Adrenal gland (tissue), 12 donors: ENCODE results near the gene BARD1. TPM values are rescaled to one million over a fixed set of nuclear protein-coding genes. Genes with fewer than 3 reads are reported as not detected.

ENCODE experiments used
- DNase-seq, 7 donors: peaks; one replicate each; pipeline ENCODE4 v3.0.0-alpha.2; 2019 to 2020
- H3K27ac ChIP-seq, 5 donors: fragments of 200-600 bp; sonication (generic) in 4 of 5; 1 replicate in 3 of 5; 2 replicates in 2 of 5; pipeline versions ENCODE4 v1.5.1 to v1.8.0; 2016 to 2020; ENCODE audit warnings: mild to moderate bottlenecking in 1 of 5
- H3K27me3 ChIP-seq: fragments of 200-600 bp; 2 replicates; pipeline ENCODE4 v1.8.0; 2021
- H3K36me3 ChIP-seq, 2 donors: fragments of 200-600 bp; replicated peaks in 1 of 2; 1 replicate in 1 of 2; 2 replicates in 1 of 2; pipeline versions ENCODE4 v1.5.1 to v1.8.0; 2018 to 2022
- H3K4me1 ChIP-seq, 2 donors: fragments of 200-600 bp; replicated peaks in 1 of 2; 1 replicate in 1 of 2; 2 replicates in 1 of 2; pipeline versions ENCODE4 v1.5.1 to v1.8.0; 2018 to 2021
- H3K4me3 ChIP-seq, 4 donors: fragments of 200-600 bp; sonication (generic) in 3 of 4; one replicate each; pipeline ENCODE4 v1.5.1; 2016 to 2018
- H3K9me3 ChIP-seq, 3 donors: fragments of 200-600 bp; sonication (generic) in 1 of 3; replicated peaks in 1 of 3; 1 replicate in 2 of 3; 2 replicates in 1 of 3; pipeline versions ENCODE4 v1.5.1 to v1.8.0; 2016 to 2021
- POLR2A ChIP-seq, 2 donors: fragments of 450-650 bp; IDR thresholded peaks; one replicate each; pipeline ENCODE4 v1.6.1; 2017; ENCODE audit warnings: antibody characterized with exemption in 2 of 2, mild to moderate bottlenecking in 2 of 2, moderate library complexity in 1 of 2
- WGBS, 4 donors: extraction: QIAGEN DNeasy Blood & Tissue Kit in 2 of 4; methylation state at CpG; one replicate each; pipeline versions ENCODE4 v1.1.5 to v1.1.7; 2013 to 2017; 5-methylcytosine and 5-hydroxymethylcytosine counted together
- intact Hi-C, 2 donors: fragments of 100-400 bp; cut with DNase I; formaldehyde crosslinking; loops; one replicate each; pipeline versions ENCODE4 v1.14.1 to v1.15.0; 2022 to 2023
- polyA plus RNA-seq, 3 donors: library from polyadenylated mRNA; stranded (reverse); fragments of 200-250 nt in 2 of 3; fragments of 350-450 nt in 1 of 3; fragmentation: Illumina TruSeq in 1 of 3; extraction: RNeasy Lipid Tissue Mini Kit (QIAGEN cat#74804) in 1 of 3; gene quantifications; one replicate each; pipeline ENCODE4 v1.2.3, GENCODE V29; 2013 to 2014
- total RNA-seq, 9 donors: library from RNA; depleted of rRNA in 4 of 9; stranded (reverse); fragments of >200 nt in 4 of 9; fragments of 120-200 nt in 1 of 9; fragmentation: NEBNext Ultra II Directional in 1 of 9; extraction: Animal tissue kit (Norgen Biotek cat#: 25700) in 1 of 9; gene quantifications; one replicate each; pipeline versions ENCODE4 v1.1.0 to v1.2.4, GENCODE V29; 2013 to 2023
- TF ChIP-seq, protein P1 (sequence below), 6 experiments: fragments of 450-650 bp in 4 of 6; fragments of 200-600 bp in 2 of 6; sonication (generic) in 1 of 6; IDR thresholded peaks; 1 replicate in 5 of 6; 2 replicates in 1 of 6; pipeline versions ENCODE4 v1.5.1 to v1.8.0; 2016 to 2021; ENCODE audit warnings: antibody characterized with exemption in 6 of 6, mild to moderate bottlenecking in 2 of 6, moderate library complexity in 1 of 6
- donor health status: healthy with polysubstance abuse.
- donor health status: Bipolar disorder and iron deficiency.
- donor health status: DM: yes; HTN: yes; CAD: no.
- donor health status: DM: no; HTN: no; CAD: no.
- donor health status: DM: no; HTN: no; CAD: no.
- donor health status: DM: yes; HTN: yes; CAD: no.

The BARD1 gene
- total and polyA plus RNA-seq, 12 donors: 0.71 to 12.7 (median 3.9) TPM

GRCh38 chr2:214772443-214773015, 37.0 kb downstream of the BARD1 start:
- no peak overlapping the region for H3K27ac ChIP-seq
- DNase-seq: no peak
- no peak overlapping the region for H3K4me3 ChIP-seq
- no peaks in the 10 kb centered on the region for H3K36me3 ChIP-seq
- TF ChIP-seq, protein P1, sequence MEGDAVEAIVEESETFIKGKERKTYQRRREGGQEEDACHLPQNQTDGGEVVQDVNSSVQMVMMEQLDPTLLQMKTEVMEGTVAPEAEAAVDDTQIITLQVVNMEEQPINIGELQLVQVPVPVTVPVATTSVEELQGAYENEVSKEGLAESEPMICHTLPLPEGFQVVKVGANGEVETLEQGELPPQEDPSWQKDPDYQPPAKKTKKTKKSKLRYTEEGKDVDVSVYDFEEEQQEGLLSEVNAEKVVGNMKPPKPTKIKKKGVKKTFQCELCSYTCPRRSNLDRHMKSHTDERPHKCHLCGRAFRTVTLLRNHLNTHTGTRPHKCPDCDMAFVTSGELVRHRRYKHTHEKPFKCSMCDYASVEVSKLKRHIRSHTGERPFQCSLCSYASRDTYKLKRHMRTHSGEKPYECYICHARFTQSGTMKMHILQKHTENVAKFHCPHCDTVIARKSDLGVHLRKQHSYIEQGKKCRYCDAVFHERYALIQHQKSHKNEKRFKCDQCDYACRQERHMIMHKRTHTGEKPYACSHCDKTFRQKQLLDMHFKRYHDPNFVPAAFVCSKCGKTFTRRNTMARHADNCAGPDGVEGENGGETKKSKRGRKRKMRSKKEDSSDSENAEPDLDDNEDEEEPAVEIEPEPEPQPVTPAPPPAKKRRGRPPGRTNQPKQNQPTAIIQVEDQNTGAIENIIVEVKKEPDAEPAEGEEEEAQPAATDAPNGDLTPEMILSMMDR (IDR thresholded peaks at IDR 0.05): no peak
- H3K27me3 ChIP-seq: no peaks in the 10 kb centered on the region
- 58 to 83% (median 67%) methylated on average over 3 of the region's 3 CpGs for WGBS, 4 donors
- no peaks in the 10 kb centered on the region for H3K4me1 ChIP-seq
- H3K9me3 ChIP-seq: no peaks in the 10 kb centered on the region
- intact Hi-C loops: no loop called here

DNA sequence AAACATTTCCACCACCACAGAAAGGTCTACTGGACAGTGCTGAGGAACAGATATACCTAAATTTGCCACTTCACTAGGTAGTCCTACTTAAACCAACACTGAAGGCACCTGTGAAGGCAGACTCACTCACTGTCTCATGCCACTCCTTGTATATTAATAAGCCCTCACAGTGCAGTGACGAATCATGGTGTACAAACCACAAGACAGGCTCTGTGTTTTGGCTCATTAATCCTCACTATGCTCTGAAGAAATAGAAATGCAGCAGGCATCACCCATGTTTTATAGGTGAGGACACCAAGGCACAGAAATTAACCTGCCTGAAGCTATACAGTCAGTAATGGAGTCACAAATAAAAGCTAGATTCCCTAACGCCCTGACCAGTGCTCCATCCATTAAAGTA, 44.3 kb downstream of the BARD1 start:
- 88 to 96% (median 94%) methylated on average over 2 of the region's 2 CpGs for WGBS, 4 donors
- Histone ChIP-seq H3K36me3 (no peaks in the 10 kb centered on the region), H3K4me1 (no peaks in the 10 kb centered on the region), H3K9me3 (peaks cover 0 to 7% (median 0%) of the 10 kb centered on the region in 3 donors), H3K27ac (no peak overlapping the region), H3K4me3 (no peak overlapping the region), H3K27me3 (no peaks in the 10 kb centered on the region)
- intact Hi-C loops: no loop called here
- TF ChIP-seq, protein P1 (IDR thresholded peaks at IDR 0.05): no peak
- no peak for TF ChIP-seq POLR2A (IDR thresholded peaks at IDR 0.05)
- DNase-seq: no peak

- H3K36me3 ChIP-seq: no peaks in the 10 kb centered on the region
Observed at GRCh38 chr2:214753455-214753854, 56.0 kb downstream of the BARD1 start.

GRCh38 chr2:214750529-214750928, 59.0 kb downstream of the BARD1 start:
- Histone ChIP-seq H3K4me3 (no peak overlapping the region), H3K27me3 (no peaks in the 10 kb centered on the region), H3K27ac (no peak overlapping the region), H3K36me3 (no peaks in the 10 kb centered on the region), H3K4me1 (no peaks in the 10 kb centered on the region), H3K9me3 (peaks cover 0 to 10% (median 0%) of the 10 kb centered on the region in 3 donors)
- WGBS, 4 donors: 94 to 97% (median 95%) methylated on average over 2 of the region's 2 CpGs
- intact Hi-C loops: no loop called here
- DNase-seq: no peak
- TF ChIP-seq, protein P1 (IDR thresholded peaks at IDR 0.05): no peak
- TF ChIP-seq POLR2A (IDR thresholded peaks at IDR 0.05): no peak

More at GRCh38 chr2:214753455-214753854, 56.0 kb downstream of the BARD1 start:
- Histone ChIP-seq H3K4me3 (no peak overlapping the region), H3K4me1 (no peaks in the 10 kb centered on the region), H3K9me3 (no peaks in the 10 kb centered on the region), H3K27me3 (no peaks in the 10 kb centered on the region), H3K27ac (no peak overlapping the region)
- intact Hi-C loops: no loop called here
- DNase-seq: no peak
- TF ChIP-seq, protein P1 (IDR thresholded peaks at IDR 0.05): no peak
- TF ChIP-seq POLR2A (IDR thresholded peaks at IDR 0.05): no peak
- WGBS, 4 donors: 46 to 84% (median 66%) methylated on average over 2 of the region's 2 CpGs
